PC-3 (cell line): ENCODE results near the gene ZNF668. TPM values are rescaled to one million over a fixed set of nuclear protein-coding genes. Genes with fewer than 3 reads are reported as not detected.
"Not testable (repeated sequence)": the region's sequence is repeated elsewhere in the genome, so short reads cannot be mapped to it uniquely, and the experiment has no call there.

Source experiments
- ATAC-seq: fragments of 200-7000 bp; cut with Tn5 transposase; 2 replicates; pipeline ENCODE4 v1.9.1; 2020; ENCODE audit warnings: mild to moderate bottlenecking, moderate library complexity
- BruUV-seq: library from RNA; stranded (reverse); fragments of 400-500 nt; replicated peaks from 2 replicates; lab custom pipeline; 2021; lab: Mats Ljungman, UMichigan
- CTCF ChIA-PET: fragments of 300-600 bp; sonication (Branson Sonifier 250); formaldehyde crosslinking; loops from one replicate; lab custom pipeline; 2022; ENCODE audit warnings: antibody characterized with exemption; lab: Charles Lee
- POLR2A ChIA-PET: fragments of 300-600 bp; sonication (Branson Sonifier 250); formaldehyde crosslinking; loops from one replicate; lab custom pipeline; 2022; ENCODE audit warnings: antibody characterized with exemption; ENCODE audit not compliant: unreplicated experiment; lab: Charles Lee
- DNase-seq: peaks from one replicate; pipeline ENCODE4 v3.0.0-alpha.2; 2015
- H2AFZ ChIP-seq: fragments of 300-600 bp; sonication (generic); 2 replicates; pipeline ENCODE4 v1.6.0; 2016; ENCODE audit warnings: antibody characterized with exemption, low read length
- H3F3A ChIP-seq: fragments of 300-600 bp; sonication (generic); one replicate; pipeline ENCODE4 v1.6.0; 2017; ENCODE audit warnings: antibody characterized with exemption, low read length, control low read depth, mild to moderate bottlenecking; ENCODE audit not compliant: unreplicated experiment
- H3K27ac ChIP-seq: fragments of 300-600 bp; sonication (generic); 2 replicates; pipeline ENCODE4 v1.5.1; 2016; ENCODE audit warnings: mild to moderate bottlenecking, low read length
- H3K27me3 ChIP-seq: fragments of 300-600 bp; sonication (generic); 2 replicates; pipeline ENCODE4 v1.6.1; 2016; ENCODE audit warnings: low read length, mixed read lengths
- H3K36me3 ChIP-seq: fragments of 300-600 bp; sonication (generic); 2 replicates; pipeline ENCODE4 v1.6.1; 2016; ENCODE audit warnings: low read depth, mixed run types, low read length, mixed read lengths
- H3K4me1 ChIP-seq: fragments of 300-600 bp; sonication (generic); 2 replicates; pipeline ENCODE4 v1.5.1; 2016; ENCODE audit warnings: low read length; ENCODE audit not compliant: insufficient read depth
- H3K4me2 ChIP-seq: fragments of 300-600 bp; sonication (generic); 2 replicates; pipeline ENCODE4 v1.6.0; 2016; ENCODE audit warnings: low read length
- H3K4me3 ChIP-seq: fragments of 300-600 bp; sonication (generic); 2 replicates; pipeline ENCODE4 v1.5.1; 2016; ENCODE audit warnings: mild to moderate bottlenecking, low read length, mixed read lengths
- H3K79me2 ChIP-seq: fragments of 300-600 bp; sonication (generic); 2 replicates; pipeline ENCODE4 v1.6.1; 2017; ENCODE audit warnings: low read length, mixed read lengths
- H3K9ac ChIP-seq: fragments of 300-600 bp; sonication (generic); 2 replicates; pipeline ENCODE4 v1.6.0; 2016; ENCODE audit warnings: mild to moderate bottlenecking, low read length
- H3K9me2 ChIP-seq: fragments of 300-600 bp; sonication (generic); replicated peaks from 2 replicates; pipeline ENCODE4 v1.6.1; 2016; ENCODE audit warnings: mixed run types, low read length, mixed read lengths
- H3K9me3 ChIP-seq: fragments of 300-600 bp; sonication (generic); 2 replicates; pipeline ENCODE4 v1.6.1; 2016; ENCODE audit warnings: low read length, mixed read lengths
- H4K20me1 ChIP-seq: fragments of 300-600 bp; sonication (generic); 2 replicates; pipeline ENCODE4 v1.6.1; 2016; ENCODE audit warnings: low read length, mixed read lengths
- EZH2 ChIP-seq: fragments of 300-600 bp; sonication (generic); IDR thresholded peaks from one replicate; pipeline ENCODE4 v1.6.1; 2017; ENCODE audit warnings: antibody characterized with exemption, mild to moderate bottlenecking, low read length; ENCODE audit not compliant: unreplicated experiment
- EZH2phosphoT487 ChIP-seq: fragments of 300-600 bp; sonication (generic); IDR thresholded peaks from 2 replicates; pipeline ENCODE4 v1.6.1; 2018; ENCODE audit warnings: mild to moderate bottlenecking, antibody characterized with exemption, low read length, borderline replicate concordance
- intact Hi-C: fragments of 100-400 bp; cut with micrococcal nuclease; formaldehyde crosslinking; loops from 2 replicates; pipeline ENCODE4 v1.9.0; 2023
- total RNA-seq: library from RNA; depleted of rRNA; stranded (reverse); fragments of >200 nt; gene quantifications from 2 replicates; pipeline ENCODE4 v1.2.3, GENCODE V29; 2014
- TF ChIP-seq, protein P1 (sequence below): fragments of 300-600 bp; sonication (generic); conservative IDR thresholded peaks from 2 replicates; pipeline ENCODE4 v1.5.1; 2017; ENCODE audit warnings: antibody characterized with exemption, low read depth, mild to moderate bottlenecking, low read length

ZNF668 gene
- total RNA-seq, 1 experiment from 2014 or later = 15.6 TPM

DNA sequence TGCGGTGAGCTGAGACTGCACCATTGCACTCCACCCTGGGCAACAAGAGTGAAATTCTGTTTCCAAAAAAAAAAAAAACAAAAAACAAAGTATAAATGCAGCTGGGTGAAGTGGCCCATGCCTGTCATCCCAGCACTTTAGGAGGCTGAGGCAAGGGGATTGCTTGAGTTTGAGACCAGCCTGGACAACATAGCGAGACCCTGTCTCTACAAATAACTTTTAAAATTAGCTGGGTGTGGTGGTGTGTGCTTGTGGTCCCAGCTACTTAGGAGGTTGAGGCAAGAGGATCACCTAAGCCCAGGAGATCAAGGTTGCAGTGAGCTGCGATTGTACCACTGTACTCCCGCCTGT, 50.8 kb downstream of the ZNF668 start:
- TF ChIP-seq EZH2phosphoT487 (no peak), EZH2 (no peak)
- TF ChIP-seq, protein P1, sequence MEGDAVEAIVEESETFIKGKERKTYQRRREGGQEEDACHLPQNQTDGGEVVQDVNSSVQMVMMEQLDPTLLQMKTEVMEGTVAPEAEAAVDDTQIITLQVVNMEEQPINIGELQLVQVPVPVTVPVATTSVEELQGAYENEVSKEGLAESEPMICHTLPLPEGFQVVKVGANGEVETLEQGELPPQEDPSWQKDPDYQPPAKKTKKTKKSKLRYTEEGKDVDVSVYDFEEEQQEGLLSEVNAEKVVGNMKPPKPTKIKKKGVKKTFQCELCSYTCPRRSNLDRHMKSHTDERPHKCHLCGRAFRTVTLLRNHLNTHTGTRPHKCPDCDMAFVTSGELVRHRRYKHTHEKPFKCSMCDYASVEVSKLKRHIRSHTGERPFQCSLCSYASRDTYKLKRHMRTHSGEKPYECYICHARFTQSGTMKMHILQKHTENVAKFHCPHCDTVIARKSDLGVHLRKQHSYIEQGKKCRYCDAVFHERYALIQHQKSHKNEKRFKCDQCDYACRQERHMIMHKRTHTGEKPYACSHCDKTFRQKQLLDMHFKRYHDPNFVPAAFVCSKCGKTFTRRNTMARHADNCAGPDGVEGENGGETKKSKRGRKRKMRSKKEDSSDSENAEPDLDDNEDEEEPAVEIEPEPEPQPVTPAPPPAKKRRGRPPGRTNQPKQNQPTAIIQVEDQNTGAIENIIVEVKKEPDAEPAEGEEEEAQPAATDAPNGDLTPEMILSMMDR = no peak
- no peak overlapping the region for H3K4me2 ChIP-seq
- no peaks in the 10 kb centered on the region for H3K9me2 ChIP-seq
- H3K4me1 ChIP-seq = no peaks in the 10 kb centered on the region
- DNase-seq (no peak), ATAC-seq (no peak)
- no peaks in the 10 kb centered on the region for H3F3A ChIP-seq
- H3K9ac ChIP-seq = no peak overlapping the region
- no peaks in the 10 kb centered on the region for H3K79me2 ChIP-seq
- POLR2A ChIA-PET = no interaction called here
- no peak overlapping the region for H2AFZ ChIP-seq
- intact Hi-C loops = loop anchor here (10.0 kb wide), 1 partner anchor 122 kb away; no protein-coding TSS in a partner anchor
- no peaks in the 10 kb centered on the region for H3K9me3 ChIP-seq
- no TSS peak for BruUV-seq
- no peak overlapping the region for H3K4me3 ChIP-seq
- no peaks in the 10 kb centered on the region for H3K27me3 ChIP-seq
- no peaks in the 10 kb centered on the region for H4K20me1 ChIP-seq
- H3K36me3 ChIP-seq = no peaks in the 10 kb centered on the region
- no peak overlapping the region for H3K27ac ChIP-seq
- CTCF ChIA-PET = no interaction called here

DNA sequence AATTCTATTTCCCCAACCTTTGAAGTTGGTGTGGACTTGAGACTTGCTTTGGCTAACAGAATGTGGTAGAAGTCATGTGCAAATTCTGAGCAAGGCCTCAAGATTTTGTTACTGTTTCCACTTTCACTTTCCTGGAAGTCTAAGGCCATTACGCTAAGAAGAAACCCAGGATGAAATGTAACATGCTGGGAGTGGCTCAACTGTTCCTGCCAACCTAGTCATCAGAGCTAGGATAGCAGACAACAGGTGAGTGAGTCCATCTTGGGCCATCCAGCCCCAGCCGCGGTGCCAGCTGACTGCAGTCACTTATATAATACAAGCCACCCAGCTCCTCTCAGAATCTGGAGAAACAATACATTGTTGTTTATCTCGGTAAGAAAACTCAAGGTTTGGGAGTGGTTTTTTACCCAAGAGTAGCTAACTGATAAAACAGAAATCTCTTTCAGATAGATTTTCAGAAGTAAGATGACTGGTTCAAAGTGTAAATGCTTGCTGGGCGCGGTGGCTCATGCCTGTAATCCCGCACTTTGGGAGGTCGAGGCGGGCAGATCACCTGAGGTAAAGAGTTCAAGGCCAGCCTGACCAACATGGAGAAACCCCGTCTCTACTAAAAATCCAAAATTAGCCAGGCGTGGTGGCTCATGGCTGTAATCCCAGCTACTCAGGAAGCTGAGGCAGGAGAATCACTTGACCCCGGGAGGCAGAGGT, 51.3 kb downstream of the ZNF668 start:
- ChIA-PET POLR2A (no interaction called here), CTCF (interaction anchor here (0.6 kb wide), 1 partner anchor 42 kb away, joined by 3 read pairs; no protein-coding TSS in a partner anchor)
- H3K9me3 ChIP-seq = no peaks in the 10 kb centered on the region
- no peaks in the 10 kb centered on the region for H3F3A ChIP-seq
- H3K4me1 ChIP-seq = no peaks in the 10 kb centered on the region
- ATAC-seq = no peak
- H4K20me1 ChIP-seq = no peaks in the 10 kb centered on the region
- intact Hi-C loops = loop anchor here (10.0 kb wide), 1 partner anchor 122 kb away; no protein-coding TSS in a partner anchor
- no peaks in the 10 kb centered on the region for H3K79me2 ChIP-seq
- no peaks in the 10 kb centered on the region for H3K36me3 ChIP-seq
- H3K4me3 ChIP-seq = no peak overlapping the region
- H2AFZ ChIP-seq = no peak overlapping the region
- no peak for DNase-seq
- no peak for TF ChIP-seq EZH2
- BruUV-seq = no TSS peak
- no peak overlapping the region for H3K9ac ChIP-seq
- no peak overlapping the region for H3K4me2 ChIP-seq
- H3K9me2 ChIP-seq = no peaks in the 10 kb centered on the region
- no peak overlapping the region for H3K27ac ChIP-seq
- no peaks in the 10 kb centered on the region for H3K27me3 ChIP-seq

DNA sequence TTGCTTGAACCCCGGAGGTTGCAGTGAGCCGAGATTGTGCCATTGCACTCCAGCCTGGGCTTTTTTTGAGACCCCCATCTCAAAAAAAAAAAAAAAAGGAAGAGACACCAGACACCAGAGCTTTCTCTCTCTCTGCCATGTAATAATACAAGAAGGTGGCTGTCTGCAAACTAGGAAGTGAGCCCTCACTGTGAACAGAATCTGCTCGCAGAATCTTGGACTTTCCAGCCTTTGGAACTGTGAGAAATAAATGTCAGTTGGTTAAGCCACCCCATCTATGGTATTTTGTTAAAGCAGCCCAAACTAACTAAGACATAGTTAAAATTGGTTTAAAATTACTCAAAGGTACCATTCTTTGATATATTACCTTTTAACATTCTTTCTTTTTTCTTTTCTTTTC, 53.5 kb downstream of the ZNF668 start:
- Histone ChIP-seq H3K4me1 (no peaks in the 10 kb centered on the region), H3K9me2 (no peaks in the 10 kb centered on the region), H3K4me3 (no peak overlapping the region), H3K79me2 (no peaks in the 10 kb centered on the region), H4K20me1 (no peaks in the 10 kb centered on the region), H3K9ac (no peak overlapping the region), H3F3A (no peaks in the 10 kb centered on the region), H2AFZ (no peak overlapping the region), H3K27ac (no peak overlapping the region), H3K36me3 (no peaks in the 10 kb centered on the region), H3K27me3 (no peaks in the 10 kb centered on the region), H3K9me3 (no peaks in the 10 kb centered on the region), H3K4me2 (no peak overlapping the region)
- CTCF ChIA-PET = no interaction called here
- DNase-seq (no peak), ATAC-seq (no peak)
- POLR2A ChIA-PET = no interaction called here
- intact Hi-C loops = loop anchor here (10.0 kb wide), 1 partner anchor 124 kb away; no protein-coding TSS in a partner anchor
- TF ChIP-seq, protein P1 = no peak
- TF ChIP-seq EZH2 (no peak), EZH2phosphoT487 (no peak)
- no TSS peak for BruUV-seq

DNA sequence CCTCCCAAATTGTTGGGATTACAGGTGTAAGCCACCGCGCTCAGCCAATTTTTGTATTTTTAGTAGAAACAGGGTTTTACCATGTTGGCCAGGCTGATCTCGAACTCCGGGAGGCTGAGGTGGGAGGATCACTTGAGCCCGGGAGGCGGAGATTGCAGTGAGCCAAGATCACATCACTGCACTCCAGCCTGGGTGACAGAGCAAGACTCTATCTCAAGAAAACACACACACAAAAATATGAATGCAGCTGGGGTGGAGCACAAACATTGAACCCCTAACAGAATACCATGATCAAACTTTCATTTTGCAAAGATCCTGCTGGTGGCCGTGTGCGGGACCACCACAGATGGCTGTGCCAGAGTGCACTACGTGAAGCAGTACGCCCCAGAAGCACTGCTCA, 56.3 kb downstream of the ZNF668 start:
- POLR2A ChIA-PET, H3K4me1 ChIP-seq, H3K4me2 ChIP-seq, H2AFZ ChIP-seq, H3K27ac ChIP-seq, intact Hi-C loops, H3K9ac ChIP-seq, H3F3A ChIP-seq, BruUV-seq, ATAC-seq, H3K79me2 ChIP-seq, H3K27me3 ChIP-seq, CTCF ChIA-PET, DNase-seq, H3K9me2 ChIP-seq, H3K4me3 ChIP-seq, H3K9me3 ChIP-seq, H4K20me1 ChIP-seq, H3K36me3 ChIP-seq: not testable (repeated sequence)
